ENCODE data around the gene ITPRID1.

ITPRID1 gene

DNA sequence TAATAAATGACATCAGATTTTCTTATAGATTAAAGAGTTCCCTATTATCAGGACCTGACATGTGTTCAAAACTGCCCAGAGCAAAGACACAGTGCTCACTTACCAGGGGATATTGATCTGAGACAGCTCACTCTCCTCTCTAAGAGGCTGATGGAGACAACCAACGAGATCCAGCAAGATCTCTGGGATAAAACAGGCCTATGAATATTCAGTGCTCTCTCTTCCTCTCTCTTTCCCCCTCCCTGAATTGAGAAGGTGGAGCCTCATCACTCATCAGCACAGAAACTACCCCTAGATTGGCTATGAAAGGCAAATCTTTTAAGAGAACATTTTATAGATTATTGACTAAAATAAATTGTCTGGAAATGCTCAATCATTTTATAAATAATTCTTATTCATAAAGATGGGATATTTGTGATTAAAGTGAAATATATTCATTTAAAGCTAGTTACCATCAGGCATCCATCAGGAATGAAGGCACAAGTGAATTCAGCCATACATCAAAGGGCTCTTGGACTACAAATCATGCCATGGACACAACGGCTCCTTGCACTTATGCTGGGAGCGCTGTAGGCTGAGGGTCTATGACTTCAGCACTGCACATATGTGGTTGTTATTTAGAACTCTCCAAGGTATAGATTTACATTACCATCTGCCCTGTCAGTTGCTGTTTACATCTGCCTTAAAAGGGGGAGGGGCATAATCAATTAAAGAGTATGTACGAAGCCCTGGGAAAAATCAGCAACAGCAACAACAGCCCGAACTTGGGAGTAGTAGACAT is 169.7 kb downstream of the ITPRID1 start:
- H3K36me3 ChIP-seq (ENCODE audit: control insufficient read depth, low read depth, low read length) = no peaks in the 10 kb centered on the region
- no peak overlapping the region for H3K4me3 ChIP-seq (ENCODE audit: low read length)
- H3K27me3 ChIP-seq (ENCODE audit: control insufficient read depth, insufficient read depth, low read length) = peaks cover 5% of the 10 kb centered on the region

GRCh38 chr7:31687024-31687748 is 173.3 kb downstream of the ITPRID1 start, which contains the start of gene PPP1R17:
Gene PPP1R17 (plus strand): TSS chr7:31687215. CDS start chr7:31692442, 5,227 bp downstream.
- H3K27ac ChIP-seq (ENCODE audit: low read length) = no peak within 1 kb of the TSS
- H3K9me3 ChIP-seq (ENCODE audit: control insufficient read depth, low read depth, low read length) = no peaks in the 10 kb centered on the region
- peak within 1 kb of the TSS; percentile 0 for H3K4me3 ChIP-seq (ENCODE audit: low read length)
- H3K9ac ChIP-seq (ENCODE audit: low read length) = no peak within 1 kb of the TSS
- H3K36me3 ChIP-seq (ENCODE audit: control insufficient read depth, low read depth, low read length) = no peaks in the 10 kb centered on the region
- peaks cover 34% of the 10 kb centered on the region for H3K4me1 ChIP-seq (ENCODE audit: control insufficient read depth, low read depth, low read length)
- peaks cover 5% of the 10 kb centered on the region for H3K27me3 ChIP-seq (ENCODE audit: control insufficient read depth, insufficient read depth, low read length)

More for the DNA sequence above, 169.7 kb downstream of the ITPRID1 start:
- Histone ChIP-seq H3K9me3 (ENCODE audit: control insufficient read depth, low read depth, low read length) (no peaks in the 10 kb centered on the region), H3K4me1 (ENCODE audit: control insufficient read depth, low read depth, low read length) (peaks cover 16% of the 10 kb centered on the region), H3K9ac (ENCODE audit: low read length) (no peak overlapping the region), H3K27ac (ENCODE audit: low read length) (no peak overlapping the region)

DNA sequence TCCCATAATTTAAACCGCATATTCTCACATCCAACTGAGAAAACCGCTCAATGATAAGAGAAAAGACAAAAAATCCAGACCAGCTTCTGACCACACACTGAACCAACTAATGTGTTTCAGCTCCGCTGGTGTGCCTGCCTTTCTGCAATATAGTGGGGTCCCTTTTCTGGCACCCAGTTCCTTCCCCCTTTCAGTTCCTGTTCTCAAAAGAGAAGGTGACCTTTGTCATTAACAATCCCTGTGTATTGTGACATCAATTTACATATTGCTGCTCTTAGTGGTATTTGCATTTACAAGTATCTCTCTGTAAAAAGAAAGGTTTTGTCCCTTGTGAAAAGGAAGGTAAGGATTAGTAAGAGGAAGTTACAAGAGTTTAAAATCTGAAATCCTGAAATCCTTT is 174.5 kb downstream of the ITPRID1 start:
- peaks cover 5% of the 10 kb centered on the region for H3K27me3 ChIP-seq (ENCODE audit: control insufficient read depth, insufficient read depth, low read length)
- H3K4me3 ChIP-seq (ENCODE audit: low read length) = peak overlapping the region; percentile 5
- no peak overlapping the region for H3K9ac ChIP-seq (ENCODE audit: low read length)
- no peak overlapping the region for H3K27ac ChIP-seq (ENCODE audit: low read length)
- H3K9me3 ChIP-seq (ENCODE audit: control insufficient read depth, low read depth, low read length) = no peaks in the 10 kb centered on the region
- H3K36me3 ChIP-seq (ENCODE audit: control insufficient read depth, low read depth, low read length) = no peaks in the 10 kb centered on the region
- peaks cover 34% of the 10 kb centered on the region for H3K4me1 ChIP-seq (ENCODE audit: control insufficient read depth, low read depth, low read length)

DNA sequence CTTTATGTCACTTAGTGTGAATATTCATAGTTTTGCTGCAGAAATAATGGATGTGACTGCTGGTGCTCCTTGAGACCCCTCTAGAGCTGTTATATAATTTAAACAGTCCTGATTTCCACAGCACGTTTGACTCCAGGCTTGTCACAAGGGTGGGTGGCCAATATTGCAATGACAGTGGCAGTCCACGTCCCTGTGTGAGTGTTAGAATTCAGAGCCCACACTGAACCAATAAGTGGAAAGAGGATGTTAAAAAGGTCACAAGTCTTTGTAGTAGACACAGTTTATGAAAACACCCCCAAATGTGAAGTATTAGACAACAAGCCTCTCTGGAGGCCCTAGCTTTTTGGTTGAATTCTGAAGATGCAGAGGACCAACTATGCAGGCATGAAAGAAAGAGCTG is 175.1 kb downstream of the ITPRID1 start:
- Histone ChIP-seq H3K9ac (ENCODE audit: low read length) (no peak overlapping the region), H3K27ac (ENCODE audit: low read length) (no peak overlapping the region)

GRCh38 chr7:31690935-31691334 is 177.0 kb downstream of the ITPRID1 start:
- H3K27ac ChIP-seq (ENCODE audit: low read length) = no peak overlapping the region
- peaks cover 34% of the 10 kb centered on the region for H3K4me1 ChIP-seq (ENCODE audit: control insufficient read depth, low read depth, low read length)
- H3K36me3 ChIP-seq (ENCODE audit: control insufficient read depth, low read depth, low read length) = no peaks in the 10 kb centered on the region
- H3K9ac ChIP-seq (ENCODE audit: low read length) = no peak overlapping the region
- H3K27me3 ChIP-seq (ENCODE audit: control insufficient read depth, insufficient read depth, low read length) = peaks cover 5% of the 10 kb centered on the region
- H3K4me3 ChIP-seq (ENCODE audit: low read length) = no peak overlapping the region
- H3K9me3 ChIP-seq (ENCODE audit: control insufficient read depth, low read depth, low read length) = no peaks in the 10 kb centered on the region

More for the DNA sequence above, 175.1 kb downstream of the ITPRID1 start:
- H3K9me3 ChIP-seq (ENCODE audit: control insufficient read depth, low read depth, low read length) = no peaks in the 10 kb centered on the region
- no peak overlapping the region for H3K4me3 ChIP-seq (ENCODE audit: low read length)
- H3K27me3 ChIP-seq (ENCODE audit: control insufficient read depth, insufficient read depth, low read length) = peaks cover 5% of the 10 kb centered on the region
- H3K36me3 ChIP-seq (ENCODE audit: control insufficient read depth, low read depth, low read length) = no peaks in the 10 kb centered on the region
- H3K4me1 ChIP-seq (ENCODE audit: control insufficient read depth, low read depth, low read length) = peaks cover 34% of the 10 kb centered on the region

GRCh38 chr7:31692451-31692850 is 178.6 kb downstream of the ITPRID1 start:
- H3K4me3 ChIP-seq (ENCODE audit: low read length) = no peak overlapping the region
- H3K9me3 ChIP-seq (ENCODE audit: control insufficient read depth, low read depth, low read length) = no peaks in the 10 kb centered on the region
- H3K27me3 ChIP-seq (ENCODE audit: control insufficient read depth, insufficient read depth, low read length) = peaks cover 3% of the 10 kb centered on the region
- no peaks in the 10 kb centered on the region for H3K36me3 ChIP-seq (ENCODE audit: control insufficient read depth, low read depth, low read length)
- no peak overlapping the region for H3K27ac ChIP-seq (ENCODE audit: low read length)
- H3K4me1 ChIP-seq (ENCODE audit: control insufficient read depth, low read depth, low read length) = peaks cover 30% of the 10 kb centered on the region
- H3K9ac ChIP-seq (ENCODE audit: low read length) = no peak overlapping the region

DNA sequence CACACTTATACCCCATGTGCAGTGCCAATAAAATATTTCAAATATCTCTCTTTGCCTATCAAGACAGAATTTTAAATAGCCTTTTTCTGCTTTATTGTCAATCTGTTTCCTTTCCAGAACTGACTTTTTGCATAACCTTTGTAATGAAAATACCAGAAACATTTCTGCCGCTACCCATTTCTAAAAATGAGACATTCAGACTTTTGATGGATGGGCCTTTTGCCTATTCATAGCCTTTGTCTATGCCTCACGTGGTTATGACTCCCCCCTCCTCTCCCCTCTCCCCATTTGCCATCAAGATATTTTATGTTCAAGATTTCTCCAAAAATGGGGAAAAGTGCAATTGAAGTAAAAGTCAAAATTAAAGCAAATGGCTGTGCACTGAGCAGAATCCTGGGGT is 179.0 kb downstream of the ITPRID1 start:
- Histone ChIP-seq H3K4me3 (ENCODE audit: low read length) (no peak overlapping the region), H3K4me1 (ENCODE audit: control insufficient read depth, low read depth, low read length) (peaks cover 26% of the 10 kb centered on the region), H3K36me3 (ENCODE audit: control insufficient read depth, low read depth, low read length) (no peaks in the 10 kb centered on the region), H3K27ac (ENCODE audit: low read length) (no peak overlapping the region), H3K27me3 (ENCODE audit: control insufficient read depth, insufficient read depth, low read length) (no peaks in the 10 kb centered on the region), H3K9ac (ENCODE audit: low read length) (no peak overlapping the region), H3K9me3 (ENCODE audit: control insufficient read depth, low read depth, low read length) (no peaks in the 10 kb centered on the region)

DNA sequence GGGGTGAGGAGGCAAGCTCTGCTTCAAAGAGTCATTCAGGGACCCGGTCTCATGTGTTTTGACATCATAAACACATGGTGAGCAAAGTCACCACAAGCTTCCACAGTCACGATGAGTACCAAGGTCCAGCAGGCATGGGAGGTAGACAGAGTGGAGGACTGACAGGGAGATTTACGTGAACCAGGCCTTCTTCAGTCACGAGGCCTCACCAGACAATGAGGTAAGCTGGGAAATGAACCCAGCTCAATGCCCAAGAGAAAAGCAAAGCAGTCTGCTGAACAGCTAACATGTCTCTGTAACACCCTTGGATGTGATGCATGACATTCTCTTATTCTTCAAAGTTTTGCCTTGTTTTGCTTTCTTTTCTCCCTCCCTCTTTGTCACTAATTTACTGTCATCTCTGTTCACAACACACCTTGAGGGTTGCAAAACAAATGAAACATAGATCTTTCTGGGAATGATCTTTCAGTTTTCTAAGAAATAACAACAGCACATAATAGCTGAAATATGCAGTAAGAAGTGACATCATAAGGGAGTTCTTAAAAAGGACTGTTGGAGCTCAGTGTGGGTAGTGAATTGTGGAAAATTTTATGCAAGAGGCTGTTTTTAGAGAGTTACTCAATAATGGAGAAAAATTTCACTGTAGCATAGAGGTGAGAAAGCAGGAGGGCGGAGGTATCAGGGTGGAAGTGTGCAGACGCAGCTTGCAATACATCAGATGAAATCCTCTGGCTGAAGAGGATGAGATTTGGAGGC is 182.1 kb downstream of the ITPRID1 start:
- Histone ChIP-seq H3K27ac (ENCODE audit: low read length) (no peak overlapping the region), H3K27me3 (ENCODE audit: control insufficient read depth, insufficient read depth, low read length) (no peaks in the 10 kb centered on the region), H3K36me3 (ENCODE audit: control insufficient read depth, low read depth, low read length) (no peaks in the 10 kb centered on the region), H3K4me3 (ENCODE audit: low read length) (no peak overlapping the region), H3K4me1 (ENCODE audit: control insufficient read depth, low read depth, low read length) (no peaks in the 10 kb centered on the region), H3K9me3 (ENCODE audit: control insufficient read depth, low read depth, low read length) (no peaks in the 10 kb centered on the region), H3K9ac (ENCODE audit: low read length) (no peak overlapping the region)

DNA sequence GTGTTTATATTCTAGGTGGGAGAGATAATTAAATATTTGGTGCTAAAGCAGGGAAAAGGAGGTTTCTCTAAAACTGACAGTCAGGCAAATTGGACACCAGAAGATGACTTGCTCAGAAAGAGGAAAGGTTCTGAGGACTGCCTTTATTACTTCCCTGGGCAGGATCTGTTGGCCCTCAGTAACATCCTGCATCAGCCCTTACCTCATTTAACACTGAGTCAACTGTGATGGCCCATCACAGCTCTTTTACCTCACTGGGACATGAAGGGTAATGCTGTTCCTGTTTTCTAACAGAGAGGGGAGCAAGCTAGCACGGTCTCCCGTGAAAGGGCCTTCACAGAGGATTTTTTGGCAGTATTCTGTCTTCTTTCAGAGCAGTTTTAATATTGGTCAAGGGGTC is 185.2 kb downstream of the ITPRID1 start:
- no peak overlapping the region for H3K9ac ChIP-seq (ENCODE audit: low read length)
- H3K27ac ChIP-seq (ENCODE audit: low read length) = no peak overlapping the region
- no peaks in the 10 kb centered on the region for H3K36me3 ChIP-seq (ENCODE audit: control insufficient read depth, low read depth, low read length)
- no peaks in the 10 kb centered on the region for H3K27me3 ChIP-seq (ENCODE audit: control insufficient read depth, insufficient read depth, low read length)
- H3K4me3 ChIP-seq (ENCODE audit: low read length) = no peak overlapping the region
- no peaks in the 10 kb centered on the region for H3K4me1 ChIP-seq (ENCODE audit: control insufficient read depth, low read depth, low read length)
- no peaks in the 10 kb centered on the region for H3K9me3 ChIP-seq (ENCODE audit: control insufficient read depth, low read depth, low read length)

GRCh38 chr7:31702354-31702753 is 188.5 kb downstream of the ITPRID1 start:
- H3K9me3 ChIP-seq (ENCODE audit: control insufficient read depth, low read depth, low read length) = no peaks in the 10 kb centered on the region
- no peak overlapping the region for H3K27ac ChIP-seq (ENCODE audit: low read length)
- H3K27me3 ChIP-seq (ENCODE audit: control insufficient read depth, insufficient read depth, low read length) = peaks cover 6% of the 10 kb centered on the region

DNA sequence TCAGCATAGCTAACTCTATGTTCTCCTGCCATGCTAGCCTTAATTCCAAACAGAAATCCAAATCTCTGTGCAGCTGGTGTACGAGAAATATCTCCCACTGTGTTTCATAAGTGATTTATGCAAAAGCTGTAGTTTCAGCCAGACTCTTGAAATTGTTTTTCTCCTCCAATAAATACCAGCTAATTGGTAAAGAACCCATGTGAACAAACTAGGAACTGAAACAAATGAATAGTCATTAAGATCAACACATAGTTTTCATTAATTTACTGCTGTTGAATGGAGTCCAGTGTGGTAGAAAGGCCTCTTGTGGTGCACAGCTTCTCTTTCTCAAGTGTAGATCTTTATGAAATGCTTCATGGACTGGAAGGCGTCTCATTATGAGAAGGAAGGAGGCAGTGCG is 191.5 kb downstream of the ITPRID1 start:
- Histone ChIP-seq H3K27me3 (ENCODE audit: control insufficient read depth, insufficient read depth, low read length) (peaks cover 23% of the 10 kb centered on the region), H3K4me3 (ENCODE audit: low read length) (no peak overlapping the region), H3K9ac (ENCODE audit: low read length) (no peak overlapping the region), H3K27ac (ENCODE audit: low read length) (no peak overlapping the region), H3K36me3 (ENCODE audit: control insufficient read depth, low read depth, low read length) (no peaks in the 10 kb centered on the region), H3K4me1 (ENCODE audit: control insufficient read depth, low read depth, low read length) (peaks cover 7% of the 10 kb centered on the region), H3K9me3 (ENCODE audit: control insufficient read depth, low read depth, low read length) (no peaks in the 10 kb centered on the region)

More at GRCh38 chr7:31702354-31702753, 188.5 kb downstream of the ITPRID1 start:
- Histone ChIP-seq H3K4me1 (ENCODE audit: control insufficient read depth, low read depth, low read length) (no peaks in the 10 kb centered on the region), H3K4me3 (ENCODE audit: low read length) (no peak overlapping the region), H3K36me3 (ENCODE audit: control insufficient read depth, low read depth, low read length) (no peaks in the 10 kb centered on the region), H3K9ac (ENCODE audit: low read length) (no peak overlapping the region)
